Muscle layer of colon (tissue), 2 donors: ENCODE data around the gene SOCS7.

Source experiments
- H3K27ac ChIP-seq: one replicate; pipeline ENCODE4 v1.7.0; 2013; ENCODE audit warnings: low read depth, mild to moderate bottlenecking, low read length, moderate library complexity
- H3K27me3 ChIP-seq, 2 donors: one replicate each; pipeline ENCODE4 v1.7.0; 2013; ENCODE audit warnings: low read length in 2 of 2, mild to moderate bottlenecking in 2 of 2; ENCODE audit not compliant: insufficient read depth in 2 of 2, control insufficient read depth in 1 of 2
- H3K36me3 ChIP-seq: one replicate; pipeline ENCODE4 v1.7.0; 2013; ENCODE audit warnings: mild to moderate bottlenecking, low read length; ENCODE audit not compliant: insufficient read depth
- H3K4me1 ChIP-seq: one replicate; pipeline ENCODE4 v1.7.0; 2013; ENCODE audit warnings: mild to moderate bottlenecking, low read length; ENCODE audit not compliant: insufficient read depth
- H3K4me3 ChIP-seq, 2 donors: one replicate each; pipeline ENCODE4 v1.7.0; 2013; ENCODE audit warnings: low read length in 2 of 2, low read depth in 1 of 2, mild to moderate bottlenecking in 1 of 2, moderate library complexity in 1 of 2
- H3K9ac ChIP-seq: one replicate; pipeline ENCODE4 v1.7.0; 2013; ENCODE audit warnings: low read length
- H3K9me3 ChIP-seq: one replicate; pipeline ENCODE4 v1.7.0; 2013; ENCODE audit warnings: mild to moderate bottlenecking, low read length
- donor health status: abdominal sarcoma.
- donor health status: Adenocarcinoma of cecum.

Gene SOCS7

GRCh38 chr17:38451030-38451839 lies 99.6 kb downstream of the SOCS7 start:
- Histone ChIP-seq H3K4me1 (peaks cover 50% of the 10 kb centered on the region), H3K27me3 (no peaks in the 10 kb centered on the region), H3K36me3 (no peaks in the 10 kb centered on the region), H3K4me3 (peak overlapping the region in 1 of 2 donors; percentile 6), H3K27ac (peak overlapping the region; percentile 49), H3K9ac (peak overlapping the region; percentile 2), H3K9me3 (no peaks in the 10 kb centered on the region)

GRCh38 chr17:38451840-38452529 lies 100.3 kb downstream of the SOCS7 start:
- Histone ChIP-seq H3K27ac (peak overlapping the region; percentile 49), H3K9ac (no peak overlapping the region), H3K4me3 (no peak overlapping the region)

GRCh38 chr17:38452719-38453118 lies 101.1 kb downstream of the SOCS7 start:
- H3K27ac ChIP-seq: no peak overlapping the region
- no peaks in the 10 kb centered on the region for H3K36me3 ChIP-seq
- H3K9ac ChIP-seq: no peak overlapping the region
- no peaks in the 10 kb centered on the region for H3K27me3 ChIP-seq
- peaks cover 52% of the 10 kb centered on the region for H3K4me1 ChIP-seq
- H3K9me3 ChIP-seq: no peaks in the 10 kb centered on the region
- peak overlapping the region in 1 of 2 donors; percentile 52 for H3K4me3 ChIP-seq

More at GRCh38 chr17:38451840-38452529, 100.3 kb downstream of the SOCS7 start:
- Histone ChIP-seq H3K27me3 (no peaks in the 10 kb centered on the region), H3K9me3 (no peaks in the 10 kb centered on the region), H3K4me1 (peaks cover 52% of the 10 kb centered on the region), H3K36me3 (no peaks in the 10 kb centered on the region)

- Histone ChIP-seq H3K4me1 (peaks cover 52% of the 10 kb centered on the region), H3K4me3 (peak overlapping the region; percentile 14 to 51), H3K9ac (peak overlapping the region; percentile 40), H3K27me3 (no peaks in the 10 kb centered on the region), H3K9me3 (no peaks in the 10 kb centered on the region), H3K36me3 (peaks cover 9% of the 10 kb centered on the region), H3K27ac (peak overlapping the region; percentile 51)
Observed at GRCh38 chr17:38453951-38454421, 102.3 kb downstream of the SOCS7 start.

GRCh38 chr17:38454532-38454931 lies 102.9 kb downstream of the SOCS7 start:
- H3K4me1 ChIP-seq: peaks cover 52% of the 10 kb centered on the region

More at GRCh38 chr17:38454532-38454931, 102.9 kb downstream of the SOCS7 start:
- Histone ChIP-seq H3K9ac (peak overlapping the region; percentile 40), H3K36me3 (peaks cover 15% of the 10 kb centered on the region), H3K9me3 (no peaks in the 10 kb centered on the region), H3K27me3 (no peaks in the 10 kb centered on the region), H3K27ac (peak overlapping the region; percentile 51), H3K4me3 (peak overlapping the region; percentile 14 to 51)
